T-helper 17 cell (primary cell): ENCODE data around the gene IGFBP3. TPM values are rescaled to one million over a fixed set of nuclear protein-coding genes. Genes with fewer than 3 reads are reported as not detected.
A peak's percentile ranks its signal among the peaks of the same experiment; 100 is the strongest.

Experiments used
- ATAC-seq: fragments of 150-1000 bp; cut with Tn5 transposase; 2 replicates; pipeline ENCODE4 v1.10.0; 2021; ENCODE audit warnings: mild to moderate bottlenecking, moderate library complexity
- DNase-seq, 3 donors: peaks; one replicate each; pipeline versions ENCODE4 v3.0.0 to v3.0.0-alpha.2; 2020 to 2021
- H3K9me3 ChIP-seq: one replicate; pipeline ENCODE4 v1.7.0; 2013; ENCODE audit warnings: low read length, mild to moderate bottlenecking; ENCODE audit not compliant: control insufficient read depth, poor library complexity, severe bottlenecking
- H3K27ac Mint-ChIP-seq: one replicate; pipeline ENCODE4 v1.8.0; 2022; ENCODE audit warnings: mild to moderate bottlenecking, moderate library complexity, mixed read lengths
- H3K27me3 Mint-ChIP-seq: one replicate; pipeline ENCODE4 v1.8.0; 2022; ENCODE audit warnings: mixed read lengths
- H3K36me3 Mint-ChIP-seq: one replicate; pipeline ENCODE4 v1.8.0; 2022; ENCODE audit warnings: low read depth, mixed read lengths
- H3K4me1 Mint-ChIP-seq: one replicate; pipeline ENCODE4 v1.8.0; 2022; ENCODE audit warnings: mild to moderate bottlenecking, mixed read lengths
- H3K4me3 Mint-ChIP-seq: one replicate; pipeline ENCODE4 v1.8.0; 2022; ENCODE audit warnings: mild to moderate bottlenecking, moderate library complexity, mixed read lengths
- total RNA-seq, 4 donors: library from RNA in 2 of 4; stranded (reverse) in 2 of 4; gene quantifications; one replicate each; pipeline ENCODE4 v1.2.3 and lab custom pipeline; 2022 to 2026

The IGFBP3 gene
- total RNA-seq, 2 donors from 2014 or later, result 7.2 to 19.0 TPM

DNA sequence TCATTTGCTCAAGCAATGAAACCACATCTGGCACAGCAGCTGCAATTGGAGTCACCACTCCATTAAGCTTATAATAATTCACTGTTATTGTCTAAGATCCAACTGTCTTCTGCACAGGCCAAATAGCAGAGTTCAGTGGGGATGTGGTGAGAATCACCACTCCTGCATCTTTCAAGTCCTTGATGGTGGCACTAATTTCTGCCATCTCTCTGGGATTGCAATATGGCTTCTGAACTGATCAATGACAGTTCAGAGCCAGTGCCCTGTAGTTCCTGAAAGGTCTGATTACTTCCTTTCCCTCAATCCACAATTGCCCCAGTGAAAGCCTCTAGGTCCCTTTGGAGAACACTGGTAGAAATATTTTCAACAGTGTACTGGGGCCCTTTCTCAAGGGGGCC is 26.4 kb downstream of the IGFBP3 start:
- peaks cover 67% of the 10 kb centered on the region for H3K27me3 Mint-ChIP-seq
- H3K36me3 Mint-ChIP-seq, result peaks cover 6% of the 10 kb centered on the region
- peaks cover 11% of the 10 kb centered on the region for H3K4me1 Mint-ChIP-seq
- H3K4me3 Mint-ChIP-seq, result no peak overlapping the region
- peak overlapping the region; percentile 47 for H3K27ac Mint-ChIP-seq
- no peak for DNase-seq
- ATAC-seq, result no peak
- no peaks in the 10 kb centered on the region for H3K9me3 ChIP-seq

GRCh38 chr7:45893996-45894664 is 26.9 kb downstream of the IGFBP3 start:
- Mint-ChIP-seq H3K4me1 (peaks cover 11% of the 10 kb centered on the region), H3K4me3 (no peak overlapping the region), H3K27ac (peak overlapping the region; percentile 47), H3K27me3 (peaks cover 73% of the 10 kb centered on the region), H3K36me3 (peaks cover 6% of the 10 kb centered on the region)
- no peak for ATAC-seq
- no peak for DNase-seq
- no peaks in the 10 kb centered on the region for H3K9me3 ChIP-seq

GRCh38 chr7:45893374-45893995 is 27.6 kb downstream of the IGFBP3 start:
- H3K4me3 Mint-ChIP-seq, result no peak overlapping the region
- DNase-seq (no peak), ATAC-seq (no peak)
- H3K4me1 Mint-ChIP-seq, result peaks cover 11% of the 10 kb centered on the region
- H3K36me3 Mint-ChIP-seq, result peaks cover 6% of the 10 kb centered on the region
- H3K27me3 Mint-ChIP-seq, result peaks cover 74% of the 10 kb centered on the region
- no peak overlapping the region for H3K27ac Mint-ChIP-seq
- no peaks in the 10 kb centered on the region for H3K9me3 ChIP-seq

GRCh38 chr7:45892407-45893035 is 28.6 kb downstream of the IGFBP3 start:
- ATAC-seq, result no peak
- no peak for DNase-seq
- H3K27me3 Mint-ChIP-seq, result peaks cover 83% of the 10 kb centered on the region
- H3K9me3 ChIP-seq, result no peaks in the 10 kb centered on the region
- peaks cover 13% of the 10 kb centered on the region for H3K4me1 Mint-ChIP-seq
- no peak overlapping the region for H3K4me3 Mint-ChIP-seq
- H3K36me3 Mint-ChIP-seq, result peaks cover 6% of the 10 kb centered on the region
- no peak overlapping the region for H3K27ac Mint-ChIP-seq

DNA sequence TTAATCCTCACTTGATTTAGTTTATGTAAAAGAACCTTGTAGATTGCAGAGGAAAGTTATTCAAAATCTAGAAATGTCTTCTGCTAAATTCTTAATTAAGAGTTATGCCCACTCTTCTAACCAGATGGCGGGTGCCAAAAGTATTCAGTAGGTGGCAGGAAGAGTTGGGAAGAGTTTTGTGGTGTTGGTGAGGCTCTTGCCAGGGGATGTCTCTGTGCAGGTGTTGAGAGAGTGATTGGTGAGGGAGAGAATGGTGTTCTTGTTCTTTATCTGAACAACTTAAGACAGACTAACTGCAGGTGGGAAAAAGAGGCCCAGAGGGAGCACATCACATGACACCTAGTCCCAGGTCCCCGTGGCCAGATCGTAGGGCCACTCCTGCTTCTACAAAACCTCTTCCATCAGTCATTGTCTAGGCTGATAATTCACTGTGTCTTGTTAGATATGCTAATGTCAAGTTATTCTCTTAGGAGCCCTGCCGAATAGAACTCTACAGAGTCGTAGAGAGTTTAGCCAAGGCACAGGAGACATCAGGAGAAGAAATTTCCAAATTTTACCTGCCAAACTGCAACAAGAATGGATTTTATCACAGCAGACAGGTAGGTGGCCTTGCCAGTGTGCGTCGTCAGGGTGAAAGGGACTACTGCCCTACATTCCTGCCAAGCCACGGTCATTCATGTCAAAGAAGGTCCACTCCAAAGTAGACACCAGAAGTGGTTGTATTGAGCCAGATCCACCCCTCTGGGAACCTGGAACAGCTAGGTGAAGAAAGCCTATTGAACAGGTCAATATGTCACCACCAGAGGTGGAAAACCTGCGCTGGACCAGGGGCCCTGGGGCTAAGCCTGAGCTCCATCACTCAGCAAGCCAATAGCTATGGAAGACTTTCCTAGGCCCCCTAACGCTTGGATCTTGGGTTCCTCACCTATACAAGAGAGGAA is 29.3 kb downstream of the IGFBP3 start:
- no peaks in the 10 kb centered on the region for H3K9me3 ChIP-seq
- ATAC-seq, result no peak
- peaks cover 6% of the 10 kb centered on the region for H3K36me3 Mint-ChIP-seq
- no peak for DNase-seq
- no peak overlapping the region for H3K27ac Mint-ChIP-seq
- peaks cover 89% of the 10 kb centered on the region for H3K27me3 Mint-ChIP-seq
- H3K4me3 Mint-ChIP-seq, result no peak overlapping the region
- H3K4me1 Mint-ChIP-seq, result peaks cover 13% of the 10 kb centered on the region

GRCh38 chr7:45890902-45891461 is 30.1 kb downstream of the IGFBP3 start:
- Mint-ChIP-seq H3K4me1 (peaks cover 13% of the 10 kb centered on the region), H3K36me3 (peaks cover 6% of the 10 kb centered on the region), H3K4me3 (no peak overlapping the region), H3K27me3 (peaks cover 89% of the 10 kb centered on the region), H3K27ac (no peak overlapping the region)
- ATAC-seq, result no peak
- H3K9me3 ChIP-seq, result no peaks in the 10 kb centered on the region
- no peak for DNase-seq

DNA sequence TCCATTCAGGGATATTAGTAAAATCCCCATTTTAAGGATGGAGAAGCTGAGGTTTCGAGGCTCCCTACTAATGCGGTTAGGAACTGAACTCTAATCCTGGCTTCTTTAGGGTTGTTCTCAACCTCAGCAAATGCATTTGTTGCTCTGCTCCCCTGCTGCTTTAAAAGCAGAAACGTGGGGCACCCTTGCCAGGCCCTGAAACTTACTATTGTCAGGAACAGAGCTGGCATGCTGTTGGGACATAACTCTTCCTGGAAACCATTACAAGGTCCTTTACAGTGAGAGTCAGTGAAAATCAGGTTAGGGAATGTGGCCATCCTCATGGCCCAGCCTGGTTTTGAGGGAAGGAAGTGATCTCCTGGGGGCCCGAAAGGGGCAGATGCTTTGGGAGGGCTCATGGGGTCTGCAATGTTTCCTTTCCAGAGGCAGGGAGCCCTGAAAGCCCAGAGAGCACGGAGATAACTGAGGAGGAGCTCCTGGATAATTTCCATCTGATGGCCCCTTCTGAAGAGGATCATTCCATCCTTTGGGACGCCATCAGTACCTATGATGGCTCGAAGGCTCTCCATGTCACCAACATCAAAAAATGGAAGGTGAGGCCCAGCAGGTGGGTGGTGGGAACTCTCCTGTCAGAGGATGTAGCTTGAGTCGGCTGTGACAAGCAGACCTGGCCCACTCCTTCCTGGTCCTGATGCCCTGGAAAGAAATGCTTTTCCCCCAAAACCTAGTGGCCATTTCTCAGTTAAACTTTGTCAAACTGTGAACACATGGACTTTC is 30.8 kb downstream of the IGFBP3 start:
- ATAC-seq (no peak), DNase-seq (no peak)
- Mint-ChIP-seq H3K27me3 (peaks cover 89% of the 10 kb centered on the region), H3K4me1 (peaks cover 13% of the 10 kb centered on the region), H3K36me3 (peaks cover 6% of the 10 kb centered on the region), H3K4me3 (no peak overlapping the region), H3K27ac (no peak overlapping the region)
- no peaks in the 10 kb centered on the region for H3K9me3 ChIP-seq

- ATAC-seq (no peak), DNase-seq (no peak)
- Mint-ChIP-seq H3K36me3 (peaks cover 9% of the 10 kb centered on the region), H3K4me1 (peaks cover 15% of the 10 kb centered on the region), H3K27ac (no peak overlapping the region), H3K27me3 (peaks cover 89% of the 10 kb centered on the region), H3K4me3 (no peak overlapping the region)
- no peaks in the 10 kb centered on the region for H3K9me3 ChIP-seq
Observed at GRCh38 chr7:45889367-45890067, 31.6 kb downstream of the IGFBP3 start.

DNA sequence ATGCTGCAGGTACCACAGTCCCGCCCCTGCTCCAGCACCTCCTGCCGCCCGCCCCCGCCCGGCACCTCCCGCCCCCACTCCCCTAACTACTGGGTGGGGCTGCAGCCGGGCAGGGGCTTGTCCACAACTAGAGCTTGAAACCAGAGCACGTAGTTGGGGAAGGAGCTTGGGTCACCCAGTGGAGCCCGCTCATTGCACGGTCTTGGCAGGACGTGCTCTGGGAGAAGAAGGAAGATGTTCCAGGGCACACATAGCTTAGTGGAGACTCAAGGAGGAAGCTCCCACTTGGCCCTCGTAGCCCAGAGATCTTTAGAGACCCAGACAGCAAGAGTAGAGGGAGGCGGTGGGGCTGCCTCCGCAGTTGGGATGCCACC is 32.1 kb downstream of the IGFBP3 start:
- Mint-ChIP-seq H3K36me3 (peaks cover 8% of the 10 kb centered on the region), H3K27me3 (peaks cover 89% of the 10 kb centered on the region), H3K27ac (no peak overlapping the region), H3K4me1 (peaks cover 10% of the 10 kb centered on the region), H3K4me3 (no peak overlapping the region)
- ATAC-seq (no peak), DNase-seq (no peak)
- H3K9me3 ChIP-seq, result no peaks in the 10 kb centered on the region

- peaks cover 89% of the 10 kb centered on the region for H3K27me3 Mint-ChIP-seq
- ATAC-seq, result no peak
- H3K9me3 ChIP-seq, result no peaks in the 10 kb centered on the region
- DNase-seq, result no peak
- H3K27ac Mint-ChIP-seq, result no peak within 1 kb of the TSS
- H3K4me1 Mint-ChIP-seq, result peaks cover 7% of the 10 kb centered on the region
- peaks cover 4% of the 10 kb centered on the region for H3K36me3 Mint-ChIP-seq
- H3K4me3 Mint-ChIP-seq, result peak within 1 kb of the TSS; percentile 57
Observed at GRCh38 chr7:45888185-45888992, 32.7 kb downstream of the IGFBP3 start, which contains the start of gene IGFBP1. Gene IGFBP1, plus strand, starts transcription at chr7:45888488. Its CDS starts 165 bp downstream, at chr7:45888653.

DNA sequence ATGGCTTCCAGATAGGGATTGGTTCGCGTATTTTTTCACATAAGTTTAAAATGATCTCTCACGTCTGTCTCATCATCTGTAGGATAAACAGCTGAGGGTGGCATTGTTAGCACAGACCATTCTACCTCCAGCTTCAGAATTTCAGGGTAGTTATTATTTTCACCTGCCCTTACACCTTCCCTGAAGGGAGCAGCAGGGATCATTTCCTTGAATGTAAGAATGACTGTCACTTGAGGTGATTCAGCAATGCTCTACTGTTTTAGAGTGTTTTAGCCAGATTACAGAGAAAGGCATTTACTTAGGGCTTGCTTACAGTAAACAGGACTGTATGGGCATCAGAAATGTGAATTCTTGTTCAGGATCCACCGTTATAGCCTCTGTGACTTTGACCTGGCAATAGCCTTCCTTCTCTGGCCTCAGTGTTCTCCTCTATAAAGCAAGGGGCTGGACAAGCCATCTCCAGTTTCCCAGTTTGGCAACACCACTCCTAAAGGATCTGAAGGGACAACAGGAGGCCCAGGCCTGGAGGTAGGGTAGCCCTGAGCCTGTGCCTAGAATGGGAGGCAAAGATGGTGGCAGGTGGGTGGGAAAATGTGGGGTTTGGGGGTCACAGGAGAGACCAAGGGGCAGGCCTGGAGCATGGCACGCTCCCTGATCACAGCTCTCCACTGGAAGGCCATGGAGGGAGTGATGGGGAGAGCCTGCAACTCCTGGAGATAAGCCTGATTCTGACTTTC is 34.0 kb downstream of the IGFBP3 start:
- peaks cover 88% of the 10 kb centered on the region for H3K27me3 Mint-ChIP-seq
- H3K4me3 Mint-ChIP-seq, result no peak overlapping the region
- ATAC-seq (no peak), DNase-seq (no peak)
- H3K9me3 ChIP-seq, result no peaks in the 10 kb centered on the region
- no peak overlapping the region for H3K27ac Mint-ChIP-seq
- peaks cover 7% of the 10 kb centered on the region for H3K4me1 Mint-ChIP-seq
- H3K36me3 Mint-ChIP-seq, result peaks cover 4% of the 10 kb centered on the region
